ENCODE data around the gene CRMP1. TPM values are rescaled to one million over a fixed set of nuclear protein-coding genes. Genes with fewer than 3 reads are reported as not detected.

CRMP1 gene
- total RNA-seq, 4 donors from 2014 or later: 0.63 to 3.0 (median 0.81) TPM; not detected in 1

DNA sequence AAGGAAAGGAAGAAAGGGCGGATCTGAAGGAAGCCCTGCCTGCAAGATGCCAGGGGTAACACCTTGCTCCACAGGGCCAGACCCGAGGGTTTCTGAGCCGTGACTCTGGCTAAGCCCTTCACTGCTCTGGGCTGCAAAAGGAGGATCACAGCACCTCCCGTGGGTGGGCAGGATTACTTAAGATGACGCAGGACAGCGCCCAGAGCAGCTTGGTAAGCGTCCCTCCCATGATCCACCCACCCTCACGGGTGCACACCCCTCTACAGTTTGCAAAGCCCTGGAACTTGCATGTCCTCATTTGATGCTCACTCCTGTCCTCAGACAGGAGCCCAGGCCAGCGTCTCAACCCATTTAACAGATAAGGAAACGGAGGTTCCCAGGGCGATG, 64.9 kb downstream of the CRMP1 start:
- Histone ChIP-seq H3K9me3 (no peaks in the 10 kb centered on the region), H3K36me3 (no peaks in the 10 kb centered on the region), H3K4me1 (no peaks in the 10 kb centered on the region), H3K4me3 (replicated peaks in 1 of 3) (no peak overlapping the region), H3K27ac (no peak overlapping the region), H3K27me3 (no peaks in the 10 kb centered on the region)
- intact Hi-C loops (cut with DNase I): no loop called here
- TF ChIP-seq POLR2A (IDR thresholded peaks at IDR 0.05) (no peak), CTCF (IDR thresholded peaks at IDR 0.05) (no peak)
- WGBS, 2 donors: 85 to 86% methylated on average over 9 to 11 of the region's 11 CpGs
- no peak for DNase-seq

DNA sequence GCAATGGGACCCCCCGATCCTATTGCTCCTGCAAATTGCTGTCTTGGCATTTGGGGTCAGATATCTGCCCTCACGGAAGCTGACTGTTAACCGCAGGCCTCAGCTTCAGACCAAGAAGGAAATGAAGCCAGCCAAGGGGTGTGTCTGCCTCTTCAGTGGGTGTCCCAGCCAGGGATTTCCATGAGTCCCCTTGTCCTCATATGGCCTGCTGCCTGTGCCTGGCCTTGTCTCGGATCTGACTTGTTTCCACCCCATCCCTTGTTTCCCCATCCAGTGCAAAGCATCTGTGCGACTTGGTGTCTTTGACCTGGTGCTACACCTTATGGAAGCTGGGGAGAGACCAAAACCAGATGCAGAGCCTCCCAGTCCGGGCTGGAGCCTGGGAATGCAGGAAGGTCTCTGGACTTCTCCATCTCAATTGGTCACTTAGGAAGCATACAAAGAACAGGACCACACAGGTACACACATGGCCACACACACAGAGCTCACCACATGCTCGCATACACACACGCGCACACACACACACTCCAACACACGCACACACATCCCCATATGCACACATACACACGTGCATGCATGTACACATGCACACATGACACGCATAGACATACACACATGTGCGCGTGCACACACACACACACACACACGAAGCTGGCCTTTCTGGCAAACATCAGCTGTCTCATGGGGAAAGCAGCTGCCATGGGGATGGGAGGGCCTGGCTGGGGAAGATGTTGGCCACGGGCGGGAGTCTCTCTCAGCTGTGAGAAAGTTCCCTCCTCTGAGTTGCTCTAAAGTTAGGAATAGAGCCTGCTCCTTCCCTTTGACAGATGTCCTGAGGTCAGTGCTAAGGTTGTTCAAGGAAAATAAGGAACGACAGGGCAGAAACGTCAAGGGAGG, 65.5 kb downstream of the CRMP1 start:
- Histone ChIP-seq H3K4me1 (no peaks in the 10 kb centered on the region), H3K9me3 (no peaks in the 10 kb centered on the region), H3K4me3 (replicated peaks in 1 of 3) (no peak overlapping the region), H3K27me3 (no peaks in the 10 kb centered on the region), H3K27ac (no peak overlapping the region), H3K36me3 (no peaks in the 10 kb centered on the region)
- WGBS, 2 donors: 72 to 84% methylated on average over 18 to 19 of the region's 19 CpGs
- TF ChIP-seq CTCF (IDR thresholded peaks at IDR 0.05) (no peak), POLR2A (IDR thresholded peaks at IDR 0.05) (no peak)
- no peak for DNase-seq
- intact Hi-C loops (cut with DNase I): no loop called here

- Histone ChIP-seq H3K27me3 (no peaks in the 10 kb centered on the region), H3K9me3 (no peaks in the 10 kb centered on the region), H3K4me1 (no peaks in the 10 kb centered on the region), H3K36me3 (no peaks in the 10 kb centered on the region), H3K4me3 (replicated peaks in 1 of 3) (no peak overlapping the region), H3K27ac (no peak overlapping the region)
- intact Hi-C loops (cut with DNase I): no loop called here
- TF ChIP-seq POLR2A (IDR thresholded peaks at IDR 0.05): no peak
- TF ChIP-seq CTCF (IDR thresholded peaks at IDR 0.05): no peak
- no peak for DNase-seq
- 80 to 83% methylated on average over 5 of the region's 5 CpGs for WGBS, 2 donors
These were observed 66.3 kb downstream of the CRMP1 start for GRCh38 chr4:5826437-5827107.

DNA sequence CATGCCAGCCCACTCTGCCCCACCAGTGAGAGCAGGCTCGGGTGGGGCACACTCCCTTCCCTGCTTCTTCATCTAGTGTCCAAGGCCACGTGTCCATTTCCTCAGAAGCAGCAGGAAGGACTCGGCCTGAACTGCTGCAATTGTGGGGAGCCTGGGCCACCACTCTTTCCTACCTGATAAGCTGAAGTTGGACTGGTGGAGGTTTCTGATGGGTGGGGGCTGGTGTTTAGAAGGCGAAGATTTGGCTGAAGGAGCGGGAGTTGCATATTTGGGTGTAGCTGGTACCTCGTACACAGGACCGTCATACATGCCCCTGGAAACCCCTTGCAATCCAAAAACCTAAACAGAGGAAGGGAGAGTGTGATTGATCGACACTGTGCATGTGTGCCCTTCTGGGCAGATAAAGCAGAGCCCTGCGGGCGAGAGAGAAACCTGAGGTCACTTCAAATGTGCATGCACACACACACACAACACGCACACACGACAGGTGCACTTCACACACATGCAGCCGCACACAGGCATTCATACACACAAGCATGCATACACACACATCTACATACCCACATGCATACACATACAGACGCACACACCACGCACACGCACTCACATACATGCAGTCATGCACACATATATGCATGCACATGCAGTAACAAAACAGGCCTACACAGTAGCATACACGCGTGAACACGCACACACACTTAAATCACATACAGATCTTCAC, 67.4 kb downstream of the CRMP1 start:
- H3K4me3 ChIP-seq (replicated peaks in 1 of 3): no peak overlapping the region
- intact Hi-C loops (cut with DNase I): no loop called here
- no peak for DNase-seq
- no peaks in the 10 kb centered on the region for H3K4me1 ChIP-seq
- WGBS, 2 donors: 88 to 95% methylated on average over 19 of the region's 19 CpGs
- H3K36me3 ChIP-seq: peaks cover 5 to 9% of the 10 kb centered on the region in 2 donors
- TF ChIP-seq POLR2A (IDR thresholded peaks at IDR 0.05) (no peak), CTCF (IDR thresholded peaks at IDR 0.05) (no peak)
- H3K27ac ChIP-seq: no peak overlapping the region
- no peaks in the 10 kb centered on the region for H3K27me3 ChIP-seq
- no peaks in the 10 kb centered on the region for H3K9me3 ChIP-seq

Measured in thyroid gland (tissue), 4 donors.